A172 (cell line): ENCODE measurements around the gene FTCDNL1. TPM values are rescaled to one million over a fixed set of nuclear protein-coding genes. Genes with fewer than 3 reads are reported as not detected.

Experiments
- DNase-seq: peaks from one replicate; pipeline ENCODE4 v3.0.0-alpha.2; 2015; ENCODE audit warnings: low spot score
- total RNA-seq: library from RNA; depleted of rRNA; stranded (reverse); fragments of >200 nt; shearing (Covaris generic); gene quantifications from 2 replicates; pipeline ENCODE4 v1.2.3, GENCODE V29; 2014; rRNA removed

The FTCDNL1 gene
- total RNA-seq: 2.9 and 4.2 TPM in 2 replicates

GRCh38 chr2:199850718-199851500, at the start of gene FTCDNL1:
Gene FTCDNL1 (minus strand): TSS chr2:199851192. CDS start chr2:199848962, 2,230 bp downstream.
- DNase-seq: peak; percentile 45

GRCh38 chr2:199896617-199897016, 45.6 kb upstream of the FTCDNL1 start:
- DNase-seq: no peak

- DNase-seq: no peak
Measured at GRCh38 chr2:199895406-199895805, 44.4 kb upstream of the FTCDNL1 start.

DNA sequence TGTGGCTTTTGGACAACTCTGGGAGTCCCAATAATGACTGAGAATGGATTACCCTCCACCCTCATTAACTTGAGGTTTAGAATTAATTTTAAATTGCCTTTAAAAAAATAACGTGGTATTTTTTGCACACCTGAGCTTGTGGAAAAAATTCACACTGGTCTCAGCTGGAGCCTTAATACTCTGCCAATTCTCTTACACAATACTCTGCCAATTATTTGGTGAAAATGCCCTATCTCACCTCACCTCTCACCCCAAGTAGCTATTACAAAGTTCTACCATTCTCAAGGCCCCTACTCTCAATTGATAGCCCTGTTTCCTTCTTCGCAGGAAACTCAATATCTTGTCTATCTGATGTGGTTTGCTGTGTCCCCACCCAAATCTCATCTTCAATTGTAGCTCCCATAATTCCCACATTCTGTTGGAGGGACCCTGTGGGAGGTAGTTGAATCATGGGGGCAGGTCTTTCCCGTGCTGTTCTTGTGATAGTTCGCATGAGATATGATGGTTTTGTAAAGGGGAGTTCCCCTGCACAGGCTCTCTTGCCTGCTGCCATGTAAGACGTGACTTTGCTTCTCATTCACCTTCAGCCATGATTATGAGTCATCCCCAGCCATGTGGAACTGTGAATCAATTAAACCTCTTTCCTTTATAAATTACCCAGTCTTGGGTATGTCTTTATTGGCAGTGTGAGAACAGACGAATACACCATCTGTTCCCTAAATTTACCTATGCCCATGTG, 32.7 kb upstream of the FTCDNL1 start:
- no peak for DNase-seq

DNA sequence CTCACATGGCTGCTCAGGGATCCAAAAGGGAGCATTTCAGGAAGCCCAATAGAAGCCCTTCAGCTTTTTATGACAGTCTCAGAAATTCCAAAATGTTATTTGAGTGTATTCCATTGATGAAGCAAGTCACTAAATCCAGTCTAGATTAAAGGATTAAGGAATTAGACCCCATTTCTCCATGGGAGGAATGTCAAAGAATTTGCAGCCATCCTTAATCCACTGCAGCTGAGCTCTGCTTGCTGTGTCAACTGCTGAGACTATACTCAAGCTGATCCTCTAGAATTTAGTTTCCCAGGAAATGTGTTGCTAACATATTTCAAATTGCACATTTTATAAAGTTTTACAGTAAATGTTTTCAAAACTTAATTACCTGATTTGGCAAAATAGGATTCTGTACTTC, 31.7 kb upstream of the FTCDNL1 start:
- no peak for DNase-seq

DNA sequence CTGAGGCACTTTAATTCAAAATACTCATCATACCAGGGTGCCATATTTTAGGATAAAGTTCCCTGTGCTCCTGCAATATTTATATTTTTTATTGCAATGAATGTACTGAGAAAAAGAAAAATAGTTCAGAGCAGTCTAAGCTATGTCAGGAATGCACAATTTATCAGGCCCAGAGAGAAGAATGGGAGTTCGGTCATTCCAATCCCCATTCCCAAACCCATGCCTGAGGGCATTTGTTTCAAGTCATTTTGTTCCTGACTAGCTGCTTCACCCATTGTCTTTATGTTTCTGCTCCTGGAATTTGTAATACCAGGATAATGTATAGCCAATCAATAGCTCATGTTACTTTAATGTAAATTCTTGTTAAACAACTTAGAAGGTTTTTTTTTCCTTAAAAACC, 24.4 kb upstream of the FTCDNL1 start:
- no peak for DNase-seq

DNA sequence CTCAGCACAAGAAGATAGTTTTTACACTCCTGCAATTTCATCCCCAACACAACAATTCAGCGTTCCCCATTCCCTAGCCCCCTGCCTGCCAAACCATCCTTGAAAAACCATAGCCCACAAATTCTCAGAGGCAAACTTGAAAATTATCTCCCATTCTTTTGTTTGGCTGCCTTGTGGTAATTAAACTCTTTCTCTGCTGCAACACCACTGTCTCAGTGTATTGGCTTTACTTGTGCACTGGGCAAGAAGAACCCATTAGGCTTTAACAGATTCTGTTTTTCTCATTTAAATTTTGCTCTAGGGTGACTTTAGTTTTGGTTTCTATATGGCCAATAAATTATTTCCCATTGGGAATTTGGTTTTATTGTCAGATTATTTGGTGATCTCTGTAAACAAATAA, 23.2 kb upstream of the FTCDNL1 start:
- no peak for DNase-seq

- no peak for DNase-seq
Measured at GRCh38 chr2:199870581-199870980, 19.6 kb upstream of the FTCDNL1 start.

DNA sequence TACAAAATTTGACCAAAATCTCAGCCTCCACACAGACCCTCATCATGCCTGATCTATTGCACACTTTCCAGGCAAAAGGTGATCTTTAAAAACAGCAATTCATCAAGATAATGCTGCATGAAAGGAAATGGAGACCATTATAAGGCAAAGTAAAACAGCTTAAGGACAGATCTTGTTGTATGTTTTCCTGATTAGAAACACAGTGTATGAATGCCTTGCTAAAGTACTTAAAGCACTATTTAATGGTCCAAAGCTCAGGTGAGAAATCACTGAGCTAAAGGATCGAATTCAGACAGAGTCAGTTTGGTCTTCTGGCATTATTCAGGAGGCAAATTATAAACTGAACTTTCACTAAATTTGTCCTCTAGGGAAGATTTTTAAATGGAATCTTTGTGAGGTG, 18.7 kb upstream of the FTCDNL1 start:
- DNase-seq: no peak

GRCh38 chr2:199869227-199869541, 18.2 kb upstream of the FTCDNL1 start:
- DNase-seq: no peak

DNA sequence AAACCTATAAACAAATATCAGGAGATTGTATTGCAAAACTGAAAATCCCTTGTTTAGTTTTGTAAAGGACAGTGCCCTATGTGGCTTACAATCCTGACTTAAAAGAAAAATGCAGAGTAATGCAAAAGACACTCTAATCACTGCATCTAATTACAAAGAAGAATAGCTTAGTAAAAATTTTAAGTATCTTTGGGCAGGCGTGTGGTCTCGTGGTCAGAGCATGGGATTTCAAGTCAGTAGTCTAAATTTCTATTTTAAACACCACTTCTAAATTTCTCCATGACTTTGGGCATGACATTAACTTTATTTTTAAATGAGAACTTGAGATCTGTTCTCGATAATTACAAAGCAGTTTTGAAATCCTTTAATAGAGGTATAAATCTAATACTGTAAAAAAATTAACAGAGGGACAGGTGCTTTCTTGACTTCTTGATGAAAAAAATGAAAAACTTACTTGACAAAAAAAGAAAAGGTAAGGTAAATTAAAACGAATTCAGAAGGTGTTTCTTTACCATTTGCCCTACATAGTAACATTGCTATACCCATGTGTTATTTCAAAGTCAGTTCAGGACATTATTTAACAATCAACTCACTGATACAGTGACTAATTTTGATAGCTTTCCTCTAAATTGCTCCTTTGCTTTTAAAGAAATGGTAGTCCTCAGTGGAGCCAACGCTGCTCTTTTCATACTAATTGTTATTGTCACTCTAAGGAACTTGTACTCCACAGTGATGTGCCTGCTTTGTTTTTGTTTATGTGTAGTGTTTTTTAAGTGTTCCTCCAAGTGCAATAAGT, 17.6 kb upstream of the FTCDNL1 start:
- no peak for DNase-seq

- no peak for DNase-seq
Measured at GRCh38 chr2:199865905-199866304, 14.9 kb upstream of the FTCDNL1 start.

GRCh38 chr2:199862788-199863187, 11.8 kb upstream of the FTCDNL1 start:
- no peak for DNase-seq

- peak; percentile 28 for DNase-seq
Measured at GRCh38 chr2:199861132-199861774, 10.3 kb upstream of the FTCDNL1 start.

GRCh38 chr2:199855812-199856211, 4.8 kb upstream of the FTCDNL1 start:
- DNase-seq: no peak

DNA sequence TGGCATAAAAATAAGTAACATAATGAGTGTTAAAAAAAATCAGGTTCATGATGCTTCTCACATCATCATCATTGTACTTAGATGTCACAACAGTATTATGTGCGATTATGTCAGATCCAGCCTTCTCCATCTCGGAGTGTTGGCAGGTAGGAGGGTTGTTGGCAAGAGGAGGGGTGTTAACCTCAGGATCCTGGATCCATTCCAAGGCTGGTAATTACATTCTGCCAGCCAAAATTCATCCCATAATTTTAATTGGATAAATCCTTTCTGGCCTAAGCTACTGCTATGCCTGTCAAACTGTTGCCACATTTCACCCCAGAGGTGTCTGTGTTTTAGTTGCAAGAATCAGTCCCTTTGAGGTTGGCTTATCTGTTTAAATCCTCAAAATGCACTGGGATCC, 891 bp upstream of the FTCDNL1 start:
- no peak for DNase-seq

GRCh38 chr2:199851501-199851810, 464 bp upstream of the FTCDNL1 start:
- DNase-seq: no peak

DNA sequence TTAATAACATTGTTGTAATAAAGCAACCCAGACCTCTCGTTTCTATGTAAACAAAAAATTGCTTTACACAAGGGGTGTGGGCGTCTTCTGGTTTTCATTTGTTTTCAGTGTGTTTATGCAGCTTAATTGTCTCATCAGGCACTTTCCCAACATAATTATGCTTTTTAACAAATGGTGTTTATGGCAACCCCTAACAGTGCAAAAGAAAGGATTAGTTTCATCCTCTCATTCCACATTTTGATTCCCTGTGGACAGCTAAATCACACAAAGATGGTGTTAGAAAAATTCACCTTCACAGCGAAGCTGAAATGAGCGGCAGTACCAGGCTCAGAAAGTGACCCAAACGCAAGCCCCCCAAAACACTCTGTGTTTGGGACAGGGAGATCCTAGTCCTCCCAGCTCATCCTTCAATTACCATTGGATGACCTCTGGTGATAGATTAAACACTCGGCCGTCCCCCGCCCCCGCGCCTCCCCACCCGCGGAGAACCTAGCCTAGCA, 724 bp downstream of the FTCDNL1 start:
- DNase-seq: no peak

DNA sequence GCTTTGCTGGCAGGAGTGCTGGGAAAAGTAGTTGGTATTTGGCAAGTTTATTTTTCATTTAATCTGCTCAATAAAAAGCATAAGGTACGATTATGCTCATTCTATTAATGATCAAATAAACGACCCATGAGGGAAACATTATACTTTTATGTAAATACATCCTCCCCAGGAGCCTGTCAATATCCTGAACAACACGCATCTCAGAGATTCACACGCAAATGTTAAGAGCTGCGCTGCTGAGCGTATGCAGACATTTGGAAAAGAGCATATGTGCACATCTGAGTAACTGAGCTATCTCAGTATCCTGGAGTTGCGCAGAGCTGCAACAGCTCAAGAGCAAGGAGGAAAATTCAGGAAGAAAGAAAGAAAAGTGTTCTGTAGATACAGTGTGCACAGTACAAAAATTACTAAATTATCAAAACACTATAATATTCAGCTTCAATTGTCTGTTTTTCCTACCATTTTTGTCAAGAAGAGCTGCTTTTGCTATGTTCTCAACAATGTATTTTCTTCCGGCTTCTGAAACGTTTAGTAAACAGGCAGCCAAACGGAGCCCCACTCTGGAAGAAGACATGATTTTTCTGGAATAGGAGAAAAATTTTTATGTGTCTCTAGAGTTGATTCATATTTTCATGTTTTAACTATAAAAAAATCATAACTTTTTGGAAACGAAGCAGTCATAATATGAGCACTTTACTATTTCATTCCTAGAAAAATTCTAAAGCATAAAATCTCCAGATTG, 2.4 kb downstream of the FTCDNL1 start:
- DNase-seq: no peak

GRCh38 chr2:199847181-199847864, 3.7 kb downstream of the FTCDNL1 start:
- no peak for DNase-seq
